WI38 (cell line): ENCODE results near the gene TRMT2A.

Experiments
- H3K4me3 ChIP-seq: 2 replicates; pipeline ENCODE4 v1.5.1; 2011; ENCODE audit warnings: low read depth, mild to moderate bottlenecking, control low read depth, low read length
- TF ChIP-seq, protein P1 (sequence below): IDR thresholded peaks from 2 replicates; pipeline ENCODE4 v1.5.1; 2012; ENCODE audit warnings: low read depth, mild to moderate bottlenecking, control low read depth, low read length

Gene TRMT2A

DNA sequence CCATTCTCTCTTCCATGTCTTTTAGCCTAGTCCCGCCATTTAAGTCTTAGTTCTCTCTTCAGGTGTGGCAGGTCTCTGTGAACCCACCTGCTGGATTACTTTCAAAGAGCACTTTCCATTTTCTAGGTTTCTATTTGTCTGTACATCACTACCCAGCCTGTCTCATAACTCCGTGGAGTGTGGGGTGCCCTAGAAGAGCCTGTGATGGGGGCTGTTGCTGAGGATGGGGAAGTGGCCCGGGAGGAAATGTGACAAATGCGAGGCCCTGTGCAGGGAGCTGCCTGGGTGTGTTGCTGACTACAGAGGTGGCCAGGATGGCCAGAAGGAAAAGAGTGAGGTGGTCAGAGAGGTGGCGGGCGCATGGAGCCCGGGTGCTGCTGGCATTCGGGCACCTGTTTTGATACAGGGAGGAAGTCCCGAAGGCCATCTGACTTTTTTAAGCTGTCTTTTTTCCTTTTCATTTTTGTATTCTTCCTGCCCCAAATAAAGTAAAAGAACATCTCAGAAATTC lies 26.2 kb downstream of the TRMT2A start:
- TF ChIP-seq, protein P1, sequence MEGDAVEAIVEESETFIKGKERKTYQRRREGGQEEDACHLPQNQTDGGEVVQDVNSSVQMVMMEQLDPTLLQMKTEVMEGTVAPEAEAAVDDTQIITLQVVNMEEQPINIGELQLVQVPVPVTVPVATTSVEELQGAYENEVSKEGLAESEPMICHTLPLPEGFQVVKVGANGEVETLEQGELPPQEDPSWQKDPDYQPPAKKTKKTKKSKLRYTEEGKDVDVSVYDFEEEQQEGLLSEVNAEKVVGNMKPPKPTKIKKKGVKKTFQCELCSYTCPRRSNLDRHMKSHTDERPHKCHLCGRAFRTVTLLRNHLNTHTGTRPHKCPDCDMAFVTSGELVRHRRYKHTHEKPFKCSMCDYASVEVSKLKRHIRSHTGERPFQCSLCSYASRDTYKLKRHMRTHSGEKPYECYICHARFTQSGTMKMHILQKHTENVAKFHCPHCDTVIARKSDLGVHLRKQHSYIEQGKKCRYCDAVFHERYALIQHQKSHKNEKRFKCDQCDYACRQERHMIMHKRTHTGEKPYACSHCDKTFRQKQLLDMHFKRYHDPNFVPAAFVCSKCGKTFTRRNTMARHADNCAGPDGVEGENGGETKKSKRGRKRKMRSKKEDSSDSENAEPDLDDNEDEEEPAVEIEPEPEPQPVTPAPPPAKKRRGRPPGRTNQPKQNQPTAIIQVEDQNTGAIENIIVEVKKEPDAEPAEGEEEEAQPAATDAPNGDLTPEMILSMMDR = no peak

DNA sequence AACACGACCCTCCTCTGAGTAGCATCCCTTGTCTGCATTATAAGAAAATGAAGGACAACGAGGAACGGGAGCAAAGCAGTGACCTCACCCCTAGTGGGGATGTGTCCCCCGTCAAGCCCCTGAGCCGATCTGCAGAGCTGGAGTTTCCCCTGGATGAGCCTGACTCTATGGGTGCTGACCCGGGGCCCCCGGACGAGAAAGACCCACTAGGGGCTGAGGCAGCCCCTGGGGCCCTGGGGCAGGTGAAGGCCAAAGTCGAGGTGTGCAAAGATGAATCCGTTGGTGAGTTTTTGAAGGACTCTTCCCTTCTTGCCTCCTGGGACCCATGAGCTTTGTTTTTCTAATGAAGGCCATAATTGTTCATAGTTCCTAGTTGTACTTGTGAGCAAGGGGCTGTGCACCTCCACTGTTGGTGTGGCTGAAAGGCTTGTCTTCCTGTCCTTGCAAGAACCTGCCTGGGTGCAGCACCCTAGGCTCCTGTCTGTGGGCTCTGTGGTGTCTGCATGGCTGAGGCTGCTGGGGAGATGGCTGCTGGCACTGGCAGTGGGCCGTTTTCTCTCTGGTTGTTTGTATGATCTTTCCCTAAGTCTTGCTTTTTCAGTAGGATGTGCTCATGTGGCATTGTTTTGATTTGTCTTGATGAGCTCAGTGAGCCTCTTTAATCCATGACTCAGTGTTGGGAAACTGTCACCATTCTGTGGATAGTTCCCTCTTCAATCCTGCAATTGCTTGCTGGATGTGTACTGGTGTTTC lies 26.9 kb downstream of the TRMT2A start:
- TF ChIP-seq, protein P1 = no peak
- H3K4me3 ChIP-seq = no peak overlapping the region

More for the DNA sequence above, 26.2 kb downstream of the TRMT2A start:
- no peak overlapping the region for H3K4me3 ChIP-seq

DNA sequence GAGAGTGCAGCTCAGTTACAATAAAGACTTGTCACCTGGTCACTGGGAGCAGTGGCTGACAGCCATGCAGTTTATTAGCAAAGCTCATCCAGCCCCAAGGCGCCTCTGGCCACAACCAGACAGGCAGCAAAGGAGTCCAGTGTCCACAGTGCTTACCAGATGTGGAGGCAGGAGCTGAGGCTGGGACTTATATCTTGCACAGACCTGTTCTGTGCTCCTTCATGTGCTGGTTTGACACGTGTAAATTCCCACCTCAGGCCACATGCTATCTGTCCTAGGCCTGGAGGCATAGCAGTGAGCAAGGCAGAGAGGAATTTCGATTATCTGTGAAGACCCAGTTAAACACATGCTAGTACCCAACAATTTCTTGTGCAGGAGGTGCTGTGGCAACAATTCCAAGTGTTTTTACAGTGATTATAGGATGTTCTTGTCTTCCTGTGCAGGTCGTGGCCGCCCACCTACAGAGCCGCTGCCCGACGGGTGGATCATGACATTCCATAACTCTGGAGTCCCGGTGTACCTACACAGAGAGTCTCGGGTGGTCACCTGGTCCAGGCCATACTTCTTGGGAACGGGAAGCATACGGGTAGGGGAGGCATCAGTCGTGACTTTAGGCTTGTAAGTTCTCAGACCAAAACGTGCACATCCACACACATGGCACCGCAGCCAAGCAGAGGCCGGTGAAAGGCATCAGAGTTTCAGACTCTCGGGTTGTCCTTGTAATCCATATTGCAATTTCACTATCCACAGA lies 27.6 kb downstream of the TRMT2A start:
- H3K4me3 ChIP-seq = no peak overlapping the region
- TF ChIP-seq, protein P1 = no peak

DNA sequence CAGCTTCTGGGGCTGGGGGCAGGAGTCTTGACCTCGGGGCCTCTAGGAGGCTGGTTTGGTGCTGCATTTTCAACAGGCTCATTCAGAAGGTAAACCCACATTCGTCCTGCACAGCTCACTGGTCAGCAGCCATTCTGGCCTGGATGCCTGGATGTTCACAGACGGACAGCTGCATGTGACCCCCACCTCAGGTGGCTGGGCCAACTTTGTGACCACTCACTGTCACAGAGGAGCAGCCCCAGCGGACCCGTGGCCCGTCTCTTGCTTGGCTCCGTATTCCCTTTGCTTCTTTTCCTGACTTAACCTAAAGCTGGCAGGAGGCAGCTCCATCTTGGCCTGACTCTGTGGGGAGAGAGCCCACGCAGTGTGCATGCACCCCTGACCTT lies 28.8 kb downstream of the TRMT2A start:
- no peak overlapping the region for H3K4me3 ChIP-seq
- TF ChIP-seq, protein P1 = no peak

DNA sequence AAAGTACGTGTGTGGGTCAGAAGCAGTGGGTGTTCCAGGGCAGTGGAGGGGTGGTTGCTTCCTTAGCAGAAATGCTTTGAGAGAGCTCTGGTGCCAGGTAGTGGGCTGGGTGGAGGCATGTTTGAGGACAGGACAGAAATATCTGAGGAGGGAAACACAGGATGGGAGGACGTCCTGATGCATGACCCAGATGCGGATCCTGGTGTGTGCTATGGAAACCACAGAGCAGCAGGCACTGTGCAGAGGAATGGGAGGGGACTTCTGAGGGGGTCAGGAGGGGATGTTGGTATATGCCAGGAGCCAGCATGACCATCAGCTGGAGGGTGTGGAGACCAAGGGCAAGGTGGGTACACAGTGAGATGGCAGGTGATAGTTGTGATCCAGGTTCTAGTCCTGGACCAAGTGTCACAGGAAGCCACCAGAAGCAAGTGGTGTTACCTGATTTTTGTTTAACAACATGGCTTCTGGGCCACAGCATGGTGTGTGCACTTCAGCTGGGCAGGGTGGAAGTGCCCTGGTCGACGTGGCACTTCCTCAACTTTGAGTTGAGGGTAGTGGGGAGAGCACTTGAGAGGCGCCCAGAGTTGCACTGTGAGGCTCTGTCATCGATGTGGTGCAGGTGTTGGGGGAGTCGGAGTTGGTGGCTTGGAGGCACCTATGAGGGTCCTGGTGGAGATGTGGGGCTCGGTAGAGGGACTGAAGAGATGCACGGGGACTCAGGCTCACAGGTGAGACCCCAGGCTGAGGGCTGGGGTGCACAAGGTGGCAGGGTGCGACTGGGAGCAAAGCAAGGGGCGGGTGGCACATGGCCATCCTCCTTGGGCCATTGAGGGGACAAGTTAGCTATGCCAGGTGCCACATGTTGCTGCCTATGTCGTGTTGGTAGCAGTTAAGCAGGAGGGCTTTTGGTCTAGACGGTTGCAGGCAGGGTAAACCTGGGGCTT lies 29.4 kb downstream of the TRMT2A start:
- H3K4me3 ChIP-seq = no peak overlapping the region
- TF ChIP-seq, protein P1 = no peak

DNA sequence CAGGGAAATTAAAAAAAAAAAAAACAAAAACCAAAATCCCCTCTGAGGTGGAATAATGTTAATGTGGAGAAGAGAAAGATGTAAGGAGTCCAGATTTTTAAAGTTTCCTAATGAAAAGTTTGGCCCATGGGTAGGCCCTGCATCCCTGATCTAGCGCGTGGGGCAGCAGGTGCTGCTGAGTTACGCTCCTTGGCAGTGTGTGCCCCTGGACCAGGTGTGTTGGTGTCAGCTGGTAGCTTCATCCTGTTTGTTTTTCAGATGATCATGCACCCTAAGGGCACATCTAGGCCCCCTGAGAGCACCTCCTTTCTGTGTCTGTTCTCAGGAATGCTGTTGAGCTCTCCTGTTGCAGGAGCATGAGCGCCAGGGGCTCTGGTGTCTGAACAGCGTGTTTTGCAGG lies 30.3 kb downstream of the TRMT2A start:
- TF ChIP-seq, protein P1 = no peak
- no peak overlapping the region for H3K4me3 ChIP-seq
